H1 (cell line): Measurements from ENCODE around the gene CORIN. TPM values are rescaled to one million over a fixed set of nuclear protein-coding genes. Genes with fewer than 3 reads are reported as not detected.

ENCODE experiments used
- CTCF ChIA-PET: fragments of 300-600 bp; sonication (Branson Sonifier 250); formaldehyde crosslinking; loops from one replicate; lab custom pipeline; 2021; ENCODE audit not compliant: partially characterized antibody; lab: Charles Lee
- POLR2A ChIA-PET: fragments of 300-600 bp; sonication (Branson Sonifier 250); formaldehyde crosslinking; loops from one replicate; lab custom pipeline; 2021; ENCODE audit warnings: inconsistent platforms; ENCODE audit not compliant: partially characterized antibody; lab: Charles Lee
- DNase-seq, 2 experiments: peaks; one replicate each; pipeline versions ENCODE4 v3.0.0 to v3.0.0-alpha.2; 2010 to 2022; ENCODE audit warnings: low spot score in 2 of 2, low read depth in 1 of 2, mixed read lengths in 1 of 2
- FAIRE-seq: peaks from 2 replicates; lab custom pipeline; 2011; peaks lifted over from hg19 to GRCh38; lab: Jason Lieb, UNC
- H2AFZ ChIP-seq: 2 replicates; pipeline ENCODE4 v1.8.1; 2012; ENCODE audit warnings: low read length, inconsistent platforms
- H2AK5ac ChIP-seq: 2 replicates; pipeline ENCODE4 v1.6.1; 2013; ENCODE audit warnings: low read depth, low read length
- H2BK120ac ChIP-seq: replicated peaks from 2 replicates; pipeline ENCODE3; 2013; ENCODE audit warnings: low read depth, low read length, inconsistent platforms
- H2BK12ac ChIP-seq: 2 replicates; pipeline ENCODE4 v1.6.1; 2013; ENCODE audit warnings: low read depth, low read length
- H2BK15ac ChIP-seq: 2 replicates; pipeline ENCODE4 v1.6.1; 2013; ENCODE audit warnings: low read length
- H2BK20ac ChIP-seq: 2 replicates; pipeline ENCODE4 v1.6.1; 2013; ENCODE audit warnings: low read length
- H2BK5ac ChIP-seq: 2 replicates; pipeline ENCODE4 v1.6.1; 2013; ENCODE audit warnings: low read depth, low read length
- H3K14ac ChIP-seq: 2 replicates; pipeline ENCODE4 v1.6.1; 2013; ENCODE audit warnings: inconsistent platforms; ENCODE audit not compliant: insufficient read length
- H3K18ac ChIP-seq: 2 replicates; pipeline ENCODE4 v1.6.1; 2013; ENCODE audit warnings: low read length; ENCODE audit errors: extremely low read depth
- H3K23ac ChIP-seq: 2 replicates; pipeline ENCODE4 v1.6.1; 2013; ENCODE audit warnings: inconsistent platforms; ENCODE audit not compliant: insufficient read length
- H3K23me2 ChIP-seq: 2 replicates; pipeline ENCODE4 v1.6.1; 2013; ENCODE audit warnings: low read depth, low read length
- H3K27ac ChIP-seq: 2 replicates; pipeline ENCODE4 v1.6.1; 2011; ENCODE audit warnings: low read depth, low read length, inconsistent platforms
- H3K27me3 ChIP-seq, 4 experiments: replicated peaks in 1 of 4; 1 replicate in 1 of 4; 2 replicates in 3 of 4; pipeline versions ENCODE4 v1.6.1 to v1.8.1; 2011 to 2013; ENCODE audit warnings: low read length in 3 of 4, mild to moderate bottlenecking in 3 of 4, inconsistent platforms in 2 of 4, mixed read lengths in 2 of 4, moderate library complexity in 1 of 4; ENCODE audit not compliant: control insufficient read depth in 3 of 4, insufficient read depth in 3 of 4; ENCODE audit errors: extremely low read depth in 1 of 4
- H3K36me3 ChIP-seq, 4 experiments: 2 replicates each; pipeline versions ENCODE4 v1.6.1 to v1.8.1; 2011 to 2013; ENCODE audit warnings: mild to moderate bottlenecking in 4 of 4, low read length in 3 of 4, moderate library complexity in 2 of 4, control low read depth in 1 of 4, inconsistent platforms in 1 of 4; ENCODE audit not compliant: insufficient read depth in 4 of 4, control insufficient read depth in 2 of 4
- H3K4ac ChIP-seq: replicated peaks from 2 replicates; pipeline ENCODE3; 2013; ENCODE audit warnings: low read length, low read depth, mixed read lengths, inconsistent platforms; ENCODE audit not compliant: insufficient read length
- H3K4me1 ChIP-seq, 4 experiments: replicated peaks in 1 of 4; 1 replicate in 1 of 4; 2 replicates in 3 of 4; pipeline versions ENCODE4 v1.6.1 to v1.8.1; 2011 to 2013; ENCODE audit warnings: low read length in 3 of 4, inconsistent platforms in 2 of 4, mixed read lengths in 1 of 4; ENCODE audit not compliant: insufficient read depth in 4 of 4, control insufficient read depth in 3 of 4
- H3K4me2 ChIP-seq, 2 experiments: 2 replicates each; pipeline versions ENCODE4 v1.6.1 to v1.8.1; 2011 to 2013; ENCODE audit warnings: low read depth in 2 of 2, low read length in 2 of 2, control low read depth in 1 of 2, inconsistent platforms in 1 of 2, mild to moderate bottlenecking in 1 of 2; ENCODE audit not compliant: insufficient read depth in 1 of 2
- H3K4me3 ChIP-seq, 4 experiments: fragments of 200-600, 300-600 bp in 1 of 4; sonication (generic), shearing (Covaris generic), sonication (Bioruptor Twin) in 1 of 4; 2 replicates each; pipeline versions ENCODE4 v1.5.1 to v1.8.1; 2011 to 2016; ENCODE audit warnings: low read length in 4 of 4, low read depth in 3 of 4, control low read depth in 2 of 4, inconsistent platforms in 2 of 4, mild to moderate bottlenecking in 2 of 4, mixed read lengths in 1 of 4, moderate library complexity in 1 of 4; ENCODE audit not compliant: insufficient read depth in 2 of 4; ENCODE audit errors: extremely low read depth in 1 of 4
- H3K56ac ChIP-seq: replicated peaks from 2 replicates; pipeline ENCODE3; 2013; ENCODE audit warnings: low read depth, mild to moderate bottlenecking, mixed read lengths, low read length, inconsistent platforms; ENCODE audit not compliant: insufficient read length
- H3K79me1 ChIP-seq: 2 replicates; pipeline ENCODE4 v1.6.1; 2013; ENCODE audit warnings: low read depth, low read length, control low read depth
- H3K79me2 ChIP-seq, 2 experiments: 2 replicates each; pipeline versions ENCODE4 v1.6.1 to v1.8.1; 2012 to 2013; ENCODE audit warnings: low read length in 2 of 2, mild to moderate bottlenecking in 2 of 2, inconsistent platforms in 1 of 2; ENCODE audit not compliant: insufficient read depth in 2 of 2, control insufficient read depth in 1 of 2
- H3K9ac ChIP-seq, 4 experiments: replicated peaks in 1 of 4; 1 replicate in 1 of 4; 2 replicates in 3 of 4; pipeline versions ENCODE4 v1.6.1 to v1.8.1; 2011 to 2013; ENCODE audit warnings: low read depth in 3 of 4, low read length in 3 of 4, control low read depth in 2 of 4, mild to moderate bottlenecking in 2 of 4, moderate library complexity in 2 of 4, inconsistent platforms in 1 of 4; ENCODE audit errors: extremely low read depth in 1 of 4
- H3K9me3 ChIP-seq, 2 experiments: 2 replicates each; pipeline versions ENCODE4 v1.6.1 to v1.8.1; 2012 to 2013; ENCODE audit warnings: mild to moderate bottlenecking in 2 of 2, moderate library complexity in 2 of 2, control low read depth in 1 of 2, inconsistent platforms in 1 of 2, low read depth in 1 of 2, low read length in 1 of 2, mixed read lengths in 1 of 2; ENCODE audit not compliant: insufficient read depth in 2 of 2
- H4K20me1 ChIP-seq, 2 experiments: replicated peaks in 1 of 2; 2 replicates each; pipeline versions ENCODE3 to v1.8.1; 2011 to 2013; ENCODE audit warnings: inconsistent platforms in 2 of 2, low read length in 2 of 2, mild to moderate bottlenecking in 1 of 2; ENCODE audit not compliant: insufficient read depth in 2 of 2, control insufficient read depth in 1 of 2
- H4K5ac ChIP-seq: 2 replicates; pipeline ENCODE4 v1.6.1; 2013; ENCODE audit warnings: low read length, low read depth, mixed read lengths, inconsistent platforms; ENCODE audit not compliant: insufficient read length
- H4K8ac ChIP-seq: 2 replicates; pipeline ENCODE4 v1.8.0; 2013; ENCODE audit warnings: mild to moderate bottlenecking, moderate library complexity, low read length, inconsistent platforms; ENCODE audit not compliant: insufficient read depth; ENCODE audit errors: extremely low read depth
- H4K91ac ChIP-seq: replicated peaks from 2 replicates; pipeline ENCODE3; 2013; ENCODE audit warnings: low read length, mixed read lengths, inconsistent platforms; ENCODE audit not compliant: insufficient read length
- JUN ChIP-seq: IDR thresholded peaks from 2 replicates; pipeline ENCODE4 v1.6.1; 2011; ENCODE audit warnings: low read depth, mild to moderate bottlenecking, improper control_type of control experiment, low read length
- MAFK ChIP-seq: IDR thresholded peaks from 2 replicates; pipeline ENCODE4 v1.6.1; 2012; ENCODE audit warnings: low read depth, mild to moderate bottlenecking, improper control_type of control experiment, low read length
- WGBS, 2 experiments: shearing (Covaris generic) in 1 of 2; methylation state at CpG; one replicate each; pipeline versions ENCODE4 v1.1.6 to v1.1.7; 2013 to 2015; ENCODE audit warnings: low lambda C conversion rate in 2 of 2, mixed read lengths in 2 of 2, inconsistent platforms in 1 of 2, low coverage in 1 of 2, missing lambda C conversion rate in 1 of 2; ENCODE audit not compliant: insufficient replicate concordance in 2 of 2, insufficient coverage in 1 of 2, insufficient read length in 1 of 2; ENCODE audit errors: extremely low coverage in 1 of 2, missing lambda C conversion rate in 1 of 2; 5-methylcytosine and 5-hydroxymethylcytosine counted together
- polyA plus RNA-seq, 7 experiments: library from polyadenylated mRNA; depleted of rRNA in 3 of 7; stranded (reverse) in 5 of 7; unstranded in 2 of 7; fragments of >200 nt in 5 of 7; fragments of 200-250 nt in 2 of 7; gene quantifications; 1 replicate in 5 of 7; 2 replicates in 1 of 7; 4 replicates in 1 of 7; pipeline versions ENCODE4 v1.2.1 to v1.2.3, GENCODE V29; 2011 to 2013; ENCODE audit warnings: missing spikeins in 2 of 7, mixed read lengths in 2 of 7
- total RNA-seq: library from RNA; stranded (reverse); fragmentation: NEBNext Ultra II Directional; extraction: Animal tissue kit (Norgen Biotek cat#: 25700); gene quantifications from 2 replicates; pipeline ENCODE4 v1.2.1, GENCODE V29; 2021

CORIN gene
- total and polyA plus RNA-seq, 2 of the 8 experiments (the other 6 are each of a cell fraction or from before 2014, with no cell fraction given), result 0.09 to 0.32 TPM

DNA sequence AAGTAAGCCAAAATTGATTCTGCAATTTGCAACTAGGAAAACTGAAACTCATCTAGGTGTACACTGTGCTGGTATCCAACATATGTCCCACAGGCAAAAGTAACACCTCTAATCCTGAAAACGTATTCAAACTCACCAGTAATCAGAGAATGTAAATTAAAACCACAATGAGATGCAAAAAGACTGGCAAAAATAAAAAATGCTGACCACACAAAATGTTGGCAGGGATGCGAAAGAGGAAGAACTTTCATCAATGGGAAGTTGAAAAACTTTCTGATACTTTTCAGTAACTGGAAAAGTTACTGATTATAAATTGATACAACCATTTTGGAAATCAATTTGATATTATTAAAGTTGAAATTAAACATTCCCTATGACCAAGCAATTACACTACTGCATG is 20.1 kb upstream of the CORIN start:
- H3K79me2 ChIP-seq, result no peaks in the 10 kb centered on the region; a peak in 1 of 4 replicates
- H4K20me1 ChIP-seq, result no peaks in the 10 kb centered on the region
- CTCF ChIA-PET, result no interaction called here
- DNase-seq (no peak), FAIRE-seq (no peak)
- H3K56ac ChIP-seq, result no peak overlapping the region
- WGBS, 2 experiments, result 97% methylated on average over 2 of the region's 2 CpGs; no CpG with 5 or more reads in 1 of the 2 experiments
- H2BK20ac ChIP-seq, result no peak overlapping the region
- no peaks in the 10 kb centered on the region for H3K27me3 ChIP-seq
- TF ChIP-seq MAFK, result peak; percentile 77; the same call in 1 of the 2 replicates
- TF ChIP-seq JUN, result no peak
- no peak overlapping the region for H2AK5ac ChIP-seq
- no peak overlapping the region for H3K23ac ChIP-seq
- H3K23me2 ChIP-seq, result no peaks in the 10 kb centered on the region
- POLR2A ChIA-PET, result interaction anchor here (1.0 kb wide), 1 partner anchor 10 kb away, joined by 3 read pairs; no protein-coding TSS in a partner anchor
- no peak overlapping the region for H2BK15ac ChIP-seq
- no peak overlapping the region for H4K8ac ChIP-seq
- H2BK5ac ChIP-seq, result no peak overlapping the region
- peaks cover 0 to 15% (median 1%) of the 10 kb centered on the region in 4 experiments; a peak in 5 of 8 replicates for H3K36me3 ChIP-seq
- H2AFZ ChIP-seq, result no peak overlapping the region
- H3K14ac ChIP-seq, result no peak overlapping the region
- H2BK120ac ChIP-seq, result no peak overlapping the region
- H3K18ac ChIP-seq, result no peak overlapping the region
- no peak overlapping the region for H3K4ac ChIP-seq
- no peak overlapping the region for H3K27ac ChIP-seq
- no peak overlapping the region for H3K4me3 ChIP-seq
- no peaks in the 10 kb centered on the region for H3K4me1 ChIP-seq
- no peak overlapping the region for H3K9ac ChIP-seq
- no peak overlapping the region for H4K5ac ChIP-seq
- no peaks in the 10 kb centered on the region for H3K79me1 ChIP-seq
- no peak overlapping the region for H4K91ac ChIP-seq
- no peak overlapping the region for H3K4me2 ChIP-seq
- no peak overlapping the region for H2BK12ac ChIP-seq
- no peaks in the 10 kb centered on the region for H3K9me3 ChIP-seq
